ENCODE measurements around the gene IL11.

- no peak for TF ChIP-seq GATA2 (IDR thresholded peaks at IDR 0.05; ENCODE audit: low read depth, low read length)
- no peak for TF ChIP-seq GATA3 (IDR thresholded peaks at IDR 0.05; ENCODE audit: low read depth, low read length)
These were observed 16.9 kb downstream of the IL11 start for GRCh38 chr19:55353356-55353802.

All from SH-SY5Y (cell line).